Natural killer cell (primary cell): ENCODE measurements around the gene TMEM179B. TPM values are rescaled to one million over a fixed set of nuclear protein-coding genes. Genes with fewer than 3 reads are reported as not detected.

Experiments
- ATAC-seq, 3 donors: fragments of 150-1000 bp in 2 of 3; fragments of 200-7000 bp in 1 of 3; cut with Tn5 transposase; 1 replicate in 1 of 3; 2 replicates in 2 of 3; pipeline ENCODE4 v1.10.0; 2021; ENCODE audit warnings: mild to moderate bottlenecking in 2 of 3, moderate library complexity in 2 of 3
- DNase-seq, 2 donors: peaks; one replicate each; pipeline versions ENCODE4 v3.0.0 to v3.0.0-alpha.2; 2013 to 2021; ENCODE audit warnings: mixed read lengths in 1 of 2
- H3K27ac ChIP-seq: one replicate; pipeline ENCODE4 v1.5.1; 2013; ENCODE audit warnings: mild to moderate bottlenecking, low read length
- H3K27me3 ChIP-seq: one replicate; pipeline ENCODE4 v1.6.1; 2013; ENCODE audit warnings: low read length; ENCODE audit not compliant: control insufficient read depth, insufficient read depth
- H3K36me3 ChIP-seq: one replicate; pipeline ENCODE4 v1.6.1; 2013; ENCODE audit warnings: low read length; ENCODE audit not compliant: control insufficient read depth, insufficient read depth
- H3K4me1 ChIP-seq: one replicate; pipeline ENCODE4 v1.6.1; 2013; ENCODE audit warnings: low read length; ENCODE audit not compliant: control insufficient read depth, insufficient read depth
- H3K4me3 ChIP-seq: one replicate; pipeline ENCODE4 v1.5.1; 2013; ENCODE audit warnings: low read length
- H3K9me3 ChIP-seq: one replicate; pipeline ENCODE4 v1.6.1; 2013; ENCODE audit warnings: low read length; ENCODE audit not compliant: control insufficient read depth, insufficient read depth
- H3K27ac Mint-ChIP-seq, 2 donors: one replicate each; pipeline ENCODE4 v1.8.0; 2022; ENCODE audit warnings: mild to moderate bottlenecking in 2 of 2, mixed read lengths in 2 of 2, moderate library complexity in 1 of 2
- H3K27me3 Mint-ChIP-seq, 2 donors: one replicate each; pipeline ENCODE4 v1.8.0; 2022; ENCODE audit warnings: low read depth in 2 of 2, mixed read lengths in 2 of 2
- H3K36me3 Mint-ChIP-seq: one replicate; pipeline ENCODE4 v1.8.0; 2022; ENCODE audit warnings: mixed read lengths
- H3K4me1 Mint-ChIP-seq, 2 donors: one replicate each; pipeline ENCODE4 v1.8.0; 2022; ENCODE audit warnings: mixed read lengths in 2 of 2
- H3K4me3 Mint-ChIP-seq: one replicate; pipeline ENCODE4 v1.8.0; 2022; ENCODE audit warnings: mild to moderate bottlenecking, moderate library complexity, mixed read lengths
- H3K9me3 Mint-ChIP-seq, 2 donors: one replicate each; pipeline ENCODE4 v1.8.0; 2022; ENCODE audit warnings: mixed read lengths in 2 of 2
- WGBS: methylation state at CpG from one replicate; pipeline ENCODE4 v1.1.7; 2013; ENCODE audit warnings: missing lambda C conversion rate; ENCODE audit not compliant: insufficient coverage; 5-methylcytosine and 5-hydroxymethylcytosine counted together
- intact Hi-C: fragments of 100-400 bp; cut with micrococcal nuclease; formaldehyde crosslinking; loops from one replicate; pipeline ENCODE4 v1.14.2; 2022
- total RNA-seq, 4 donors: library from RNA; stranded (reverse); fragments of 120-200 nt in 1 of 4; gene quantifications; one replicate each; pipeline versions ENCODE4 v1.2.3 to v1.2.4, GENCODE V29; 2013 to 2022
- TF ChIP-seq, protein P1 (sequence below): fragments of 200-600 bp; IDR thresholded peaks from one replicate; pipeline ENCODE4 v1.8.0; 2022; ENCODE audit warnings: antibody characterized with exemption

Gene TMEM179B
- total RNA-seq, 3 donors from 2014 or later (not counting 1 experiment from before 2014, with no cell fraction given) = 33.7 to 41.1 (median 36.3) TPM

DNA sequence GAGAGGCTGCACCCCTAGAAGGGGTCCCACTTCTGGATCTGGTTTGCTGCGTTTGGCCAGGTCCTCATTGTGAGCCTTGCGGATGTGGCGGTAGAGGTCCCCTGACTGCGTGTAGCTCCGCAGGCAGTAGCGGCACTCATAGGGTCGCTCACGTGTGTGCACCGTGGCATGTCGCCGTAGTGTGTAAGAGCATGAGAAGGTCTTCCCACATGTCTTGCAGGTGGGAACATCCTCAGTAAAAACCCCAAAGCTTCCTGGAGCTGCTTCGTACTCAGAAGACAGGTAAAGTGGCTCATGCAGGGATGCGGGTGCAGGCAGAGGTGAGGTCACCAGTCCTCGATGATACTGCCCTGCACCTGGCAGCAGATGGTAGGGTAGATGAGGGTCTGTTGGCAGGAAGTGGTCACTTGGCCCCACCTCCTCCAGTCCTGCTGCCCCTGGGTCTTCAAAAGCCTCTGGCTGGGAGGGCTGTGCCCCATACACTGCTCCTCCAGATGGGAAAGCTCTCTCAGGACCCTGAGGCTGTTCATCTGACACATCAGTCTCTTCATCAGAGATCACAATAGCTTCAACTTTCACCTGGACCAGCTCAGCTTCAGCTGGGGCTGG, 34.9 kb upstream of the TMEM179B start:
- no peaks in the 10 kb centered on the region for H3K36me3 Mint-ChIP-seq
- Histone ChIP-seq H3K27ac (no peak overlapping the region), H3K36me3 (peaks cover 6% of the 10 kb centered on the region), H3K27me3 (no peaks in the 10 kb centered on the region), H3K4me3 (no peak overlapping the region), H3K4me1 (peaks cover 22% of the 10 kb centered on the region), H3K9me3 (no peaks in the 10 kb centered on the region)
- peak overlapping the region; percentile 49 for H3K4me3 Mint-ChIP-seq
- no peaks in the 10 kb centered on the region for H3K9me3 Mint-ChIP-seq
- no peaks in the 10 kb centered on the region for H3K27me3 Mint-ChIP-seq
- TF ChIP-seq, protein P1, sequence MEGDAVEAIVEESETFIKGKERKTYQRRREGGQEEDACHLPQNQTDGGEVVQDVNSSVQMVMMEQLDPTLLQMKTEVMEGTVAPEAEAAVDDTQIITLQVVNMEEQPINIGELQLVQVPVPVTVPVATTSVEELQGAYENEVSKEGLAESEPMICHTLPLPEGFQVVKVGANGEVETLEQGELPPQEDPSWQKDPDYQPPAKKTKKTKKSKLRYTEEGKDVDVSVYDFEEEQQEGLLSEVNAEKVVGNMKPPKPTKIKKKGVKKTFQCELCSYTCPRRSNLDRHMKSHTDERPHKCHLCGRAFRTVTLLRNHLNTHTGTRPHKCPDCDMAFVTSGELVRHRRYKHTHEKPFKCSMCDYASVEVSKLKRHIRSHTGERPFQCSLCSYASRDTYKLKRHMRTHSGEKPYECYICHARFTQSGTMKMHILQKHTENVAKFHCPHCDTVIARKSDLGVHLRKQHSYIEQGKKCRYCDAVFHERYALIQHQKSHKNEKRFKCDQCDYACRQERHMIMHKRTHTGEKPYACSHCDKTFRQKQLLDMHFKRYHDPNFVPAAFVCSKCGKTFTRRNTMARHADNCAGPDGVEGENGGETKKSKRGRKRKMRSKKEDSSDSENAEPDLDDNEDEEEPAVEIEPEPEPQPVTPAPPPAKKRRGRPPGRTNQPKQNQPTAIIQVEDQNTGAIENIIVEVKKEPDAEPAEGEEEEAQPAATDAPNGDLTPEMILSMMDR = no peak
- intact Hi-C loops = no loop called here
- peaks cover 9 to 13% of the 10 kb centered on the region in 2 donors for H3K4me1 Mint-ChIP-seq
- no peak for DNase-seq
- 94% methylated on average over 14 of the region's 14 CpGs for WGBS
- ATAC-seq = no peak
- H3K27ac Mint-ChIP-seq = peak overlapping the region in 1 of 2 donors; percentile 14

DNA sequence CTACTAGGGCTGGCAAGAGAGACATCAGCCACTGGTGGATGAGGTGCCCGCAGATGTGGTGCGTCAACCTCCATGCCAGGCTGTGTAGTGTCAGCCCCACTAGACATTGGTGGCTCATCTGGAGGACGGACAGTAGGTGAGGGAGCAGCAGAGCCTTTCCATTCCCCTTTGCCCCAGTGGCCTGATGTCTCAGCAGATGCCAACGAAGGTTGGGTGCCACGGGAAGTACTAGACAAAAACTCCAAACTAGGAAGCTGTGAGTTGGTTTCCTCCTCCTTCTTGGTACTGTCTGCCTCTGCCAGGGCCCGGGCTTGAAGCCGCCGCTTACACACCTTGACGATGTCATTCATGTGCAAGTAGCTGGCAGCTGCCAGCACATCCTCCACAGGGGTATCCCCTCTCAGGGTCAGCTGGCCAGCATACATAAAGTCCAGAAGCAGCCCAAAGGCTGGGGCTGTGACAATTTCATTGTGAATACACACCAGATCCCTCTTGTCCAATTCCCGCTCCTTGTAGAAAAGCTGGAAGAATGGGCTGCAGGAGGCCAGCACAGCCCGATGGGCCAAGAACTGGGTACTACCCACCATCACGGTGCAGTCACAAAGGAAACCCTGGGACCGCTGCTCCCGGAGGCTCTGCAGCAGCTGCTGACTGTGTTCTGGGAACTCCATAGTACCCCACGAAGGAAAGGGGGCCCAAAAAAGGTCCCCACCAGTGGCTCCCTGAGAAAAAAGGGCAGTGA, 34.0 kb upstream of the TMEM179B start:
- Histone ChIP-seq H3K36me3 (peaks cover 6% of the 10 kb centered on the region), H3K4me1 (peaks cover 22% of the 10 kb centered on the region), H3K27ac (peak overlapping the region; percentile 81), H3K27me3 (no peaks in the 10 kb centered on the region), H3K4me3 (peak overlapping the region; percentile 83), H3K9me3 (no peaks in the 10 kb centered on the region)
- 75% methylated on average over 15 of the region's 15 CpGs for WGBS
- Mint-ChIP-seq H3K4me3 (peak overlapping the region; percentile 96), H3K36me3 (no peaks in the 10 kb centered on the region), H3K9me3 (no peaks in the 10 kb centered on the region), H3K4me1 (peaks cover 9 to 13% of the 10 kb centered on the region in 2 donors), H3K27ac (peak overlapping the region; percentile 91 to 96), H3K27me3 (no peaks in the 10 kb centered on the region)
- ATAC-seq (no peak), DNase-seq (peak in 1 of 2 donors; percentile 25)
- intact Hi-C loops = loop anchor here (1.0 kb wide), 3 partner anchors 8 to 44 kb away; partner anchors contain the start of genes HNRNPUL2 and POLR2G
- TF ChIP-seq, protein P1 = no peak

DNA sequence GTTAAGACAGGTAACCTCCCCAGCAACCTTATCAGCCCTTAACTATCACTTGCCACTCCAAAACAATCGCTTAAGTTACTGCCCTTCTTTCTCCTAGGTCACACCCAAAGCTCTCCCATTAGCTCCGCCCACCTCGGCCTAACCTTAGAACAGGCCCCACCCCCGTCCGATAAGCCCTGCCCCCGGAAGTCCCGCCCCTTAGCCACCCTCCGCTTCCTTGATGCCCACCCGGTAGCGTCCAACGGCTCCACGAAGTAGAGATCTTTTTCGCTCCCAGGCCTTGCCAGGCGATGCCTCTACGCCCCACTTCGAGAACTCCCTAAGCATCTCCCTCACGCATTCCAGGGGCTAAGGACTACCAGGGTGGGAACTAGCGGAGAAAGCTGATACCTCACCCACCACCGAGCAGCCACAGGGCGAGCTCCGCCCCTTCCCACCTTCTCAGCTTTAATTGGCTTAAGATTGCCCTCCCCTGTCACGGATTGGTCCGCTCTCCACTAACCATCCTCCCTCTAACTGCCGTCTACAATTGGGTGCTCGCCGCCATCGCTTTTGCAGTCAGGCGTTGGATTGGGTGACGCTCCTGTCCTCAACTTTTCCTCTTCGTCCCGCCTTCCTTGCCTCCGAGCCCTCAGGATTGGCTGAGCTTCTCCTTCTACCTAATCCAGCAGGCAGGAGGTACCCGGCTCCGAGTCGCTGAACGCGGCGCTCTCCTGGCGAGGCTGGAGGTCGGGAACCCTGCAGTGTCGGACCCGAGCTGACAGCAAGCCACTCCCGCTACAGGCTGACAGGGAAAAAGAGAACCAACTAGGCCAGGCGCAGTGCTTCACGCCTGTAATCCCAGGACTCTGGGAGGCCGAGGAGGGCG, 33.2 kb upstream of the TMEM179B start, which contains the start of gene ZBTB3:
ZBTB3 (minus strand) TSS at position 425 of the 868 bp plus-strand sequence. CDS start 496 bp downstream, outside the sequence.
- TF ChIP-seq, protein P1 = no peak
- Histone ChIP-seq H3K27me3 (no peaks in the 10 kb centered on the region), H3K4me3 (peak within 1 kb of the TSS; percentile 83), H3K9me3 (no peaks in the 10 kb centered on the region), H3K36me3 (peaks cover 6% of the 10 kb centered on the region), H3K27ac (peak within 1 kb of the TSS; percentile 81), H3K4me1 (peaks cover 22% of the 10 kb centered on the region)
- under 1% methylated on average over 47 of the region's 47 CpGs for WGBS
- H3K27ac Mint-ChIP-seq = peak within 1 kb of the TSS; percentile 91 to 96
- intact Hi-C loops = loop anchor here (1.0 to 2.0 kb wide), 4 partner anchors 7 to 45 kb away; partner anchors contain the start of genes HNRNPUL2, POLR2G and TMEM179B
- peak; percentile 92 to 98 (median 94) for ATAC-seq
- H3K27me3 Mint-ChIP-seq = no peaks in the 10 kb centered on the region
- H3K9me3 Mint-ChIP-seq = no peaks in the 10 kb centered on the region
- DNase-seq = peak; percentile 93 to 99
- peaks cover 9 to 10% of the 10 kb centered on the region in 2 donors for H3K4me1 Mint-ChIP-seq
- H3K4me3 Mint-ChIP-seq = peak within 1 kb of the TSS; percentile 96
- no peaks in the 10 kb centered on the region for H3K36me3 Mint-ChIP-seq
